ENCODE data around the gene PRH2. TPM values are rescaled to one million over a fixed set of nuclear protein-coding genes. Genes with fewer than 3 reads are reported as not detected.

The PRH2 gene
- total RNA-seq, 1 experiment from 2014 or later: not detected

DNA sequence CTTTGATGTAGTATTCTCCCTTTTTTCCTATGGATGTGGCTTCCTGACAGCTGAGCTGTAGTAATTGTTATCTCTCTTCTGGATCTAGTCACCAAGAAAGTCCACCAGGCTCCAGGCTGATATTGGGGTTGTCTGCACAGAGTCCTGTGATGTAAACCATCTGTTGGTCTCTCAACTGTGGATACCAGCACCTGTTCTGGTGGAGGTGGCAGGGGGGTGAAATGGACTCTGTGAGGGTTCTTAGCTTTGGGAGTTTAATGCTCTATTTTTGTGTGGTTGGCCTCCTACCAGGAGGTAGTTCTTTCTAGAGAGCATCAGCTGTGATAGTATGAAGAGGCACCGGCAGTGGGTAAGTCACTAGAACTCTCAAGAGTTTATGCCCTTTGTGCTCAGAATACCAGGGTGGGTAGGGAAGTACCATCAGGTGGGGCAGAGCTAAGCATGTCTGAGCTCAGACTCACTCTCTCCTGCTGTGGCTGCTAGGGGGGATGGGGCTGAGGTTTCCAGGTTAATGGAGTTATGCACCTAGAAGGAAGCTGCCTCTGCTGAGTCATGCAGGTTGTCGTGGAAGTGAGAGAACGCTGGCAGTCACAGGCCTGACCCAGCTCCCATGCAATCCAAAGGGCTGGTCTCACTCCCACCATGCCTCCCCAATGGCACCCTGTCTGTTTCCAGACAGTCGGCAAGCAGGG, 13.0 kb downstream of the PRH2 start:
- no TSS peak for BruUV-seq (replicated peaks)
- no peak for TF ChIP-seq TCF7L2 (IDR thresholded peaks at IDR 0.05; ENCODE audit: borderline replicate concordance, extremely low read depth, insufficient read depth, insufficient read length)
- no peak for TF ChIP-seq ZNF274 (IDR thresholded peaks at IDR 0.05; ENCODE audit: low read depth, low read length)
- TF ChIP-seq POLR2AphosphoS5 (IDR thresholded peaks at IDR 0.05; ENCODE audit: low read depth, low read length): peak; percentile 18; the same call in 1 of the 2 replicates
- no peak for TF ChIP-seq ZBTB33 (IDR thresholded peaks at IDR 0.05; ENCODE audit: extremely low read depth, insufficient replicate concordance, low read length)
- no peak for TF ChIP-seq POLR2A (IDR thresholded peaks at IDR 0.05; ENCODE audit: borderline replicate concordance, extremely low read depth, insufficient read depth, insufficient read length)
- TF ChIP-seq, protein P1, sequence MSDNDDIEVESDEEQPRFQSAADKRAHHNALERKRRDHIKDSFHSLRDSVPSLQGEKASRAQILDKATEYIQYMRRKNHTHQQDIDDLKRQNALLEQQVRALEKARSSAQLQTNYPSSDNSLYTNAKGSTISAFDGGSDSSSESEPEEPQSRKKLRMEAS (IDR thresholded peaks at IDR 0.05): peak; percentile 59; the same call in 1 of the 2 replicates
- TF ChIP-seq SIN3A (IDR thresholded peaks at IDR 0.05; ENCODE audit: low read depth): no peak
- TF ChIP-seq FOSL1 (IDR thresholded peaks at IDR 0.05; ENCODE audit: low read depth): peak; percentile 55
- TF ChIP-seq ZFX (IDR thresholded peaks at IDR 0.05): 0 out of 2 replicates have a peak, but pooled peaks have one; percentile 30
- TF ChIP-seq, protein P2, sequence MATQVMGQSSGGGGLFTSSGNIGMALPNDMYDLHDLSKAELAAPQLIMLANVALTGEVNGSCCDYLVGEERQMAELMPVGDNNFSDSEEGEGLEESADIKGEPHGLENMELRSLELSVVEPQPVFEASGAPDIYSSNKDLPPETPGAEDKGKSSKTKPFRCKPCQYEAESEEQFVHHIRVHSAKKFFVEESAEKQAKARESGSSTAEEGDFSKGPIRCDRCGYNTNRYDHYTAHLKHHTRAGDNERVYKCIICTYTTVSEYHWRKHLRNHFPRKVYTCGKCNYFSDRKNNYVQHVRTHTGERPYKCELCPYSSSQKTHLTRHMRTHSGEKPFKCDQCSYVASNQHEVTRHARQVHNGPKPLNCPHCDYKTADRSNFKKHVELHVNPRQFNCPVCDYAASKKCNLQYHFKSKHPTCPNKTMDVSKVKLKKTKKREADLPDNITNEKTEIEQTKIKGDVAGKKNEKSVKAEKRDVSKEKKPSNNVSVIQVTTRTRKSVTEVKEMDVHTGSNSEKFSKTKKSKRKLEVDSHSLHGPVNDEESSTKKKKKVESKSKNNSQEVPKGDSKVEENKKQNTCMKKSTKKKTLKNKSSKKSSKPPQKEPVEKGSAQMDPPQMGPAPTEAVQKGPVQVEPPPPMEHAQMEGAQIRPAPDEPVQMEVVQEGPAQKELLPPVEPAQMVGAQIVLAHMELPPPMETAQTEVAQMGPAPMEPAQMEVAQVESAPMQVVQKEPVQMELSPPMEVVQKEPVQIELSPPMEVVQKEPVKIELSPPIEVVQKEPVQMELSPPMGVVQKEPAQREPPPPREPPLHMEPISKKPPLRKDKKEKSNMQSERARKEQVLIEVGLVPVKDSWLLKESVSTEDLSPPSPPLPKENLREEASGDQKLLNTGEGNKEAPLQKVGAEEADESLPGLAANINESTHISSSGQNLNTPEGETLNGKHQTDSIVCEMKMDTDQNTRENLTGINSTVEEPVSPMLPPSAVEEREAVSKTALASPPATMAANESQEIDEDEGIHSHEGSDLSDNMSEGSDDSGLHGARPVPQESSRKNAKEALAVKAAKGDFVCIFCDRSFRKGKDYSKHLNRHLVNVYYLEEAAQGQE (IDR thresholded peaks at IDR 0.05; ENCODE audit: low read depth): no peak
- peak; percentile 77 for TF ChIP-seq CBX3 (IDR thresholded peaks at IDR 0.05; ENCODE audit: low read depth)
- TF ChIP-seq JUND (IDR thresholded peaks at IDR 0.05): peak; percentile 67
- no peak for TF ChIP-seq CEBPB (IDR thresholded peaks at IDR 0.05; ENCODE audit: low read depth)
- Histone ChIP-seq H3K27ac (ENCODE audit: low read depth, low read length) (peak overlapping the region; percentile 86), H3K9ac (ENCODE audit: low read length) (peak overlapping the region; percentile 47), H3K4me2 (ENCODE audit: low read length) (peak overlapping the region; percentile 75), H3K4me1 (ENCODE audit: control insufficient read depth in 1 of 2, insufficient read depth in 2 of 2, low read length in 2 of 2) (peaks cover 19 to 42% of the 10 kb centered on the region in 2 experiments), H3K36me3 (ENCODE audit: control insufficient read depth in 1 of 2, insufficient read depth in 2 of 2, low read length in 2 of 2) (no peaks in the 10 kb centered on the region), H4K20me1 (ENCODE audit: insufficient read depth) (no peaks in the 10 kb centered on the region), H3K4me3 (replicated peaks in 1 of 2; ENCODE audit: low read depth in 1 of 2, low read length in 2 of 2) (peak overlapping the region; percentile 6 to 29; a peak in 3 of 4 replicates), H3K9me2 (ENCODE audit: insufficient read depth) (no peaks in the 10 kb centered on the region), H2AFZ (ENCODE audit: low read depth, low read length, poor library complexity, severe bottlenecking) (no peak overlapping the region), H3K79me2 (ENCODE audit: insufficient read depth, low read length) (no peaks in the 10 kb centered on the region), H3K27me3 (ENCODE audit: insufficient read depth, low read length) (no peaks in the 10 kb centered on the region), H3K9me3 (ENCODE audit: control insufficient read depth in 1 of 2, insufficient read depth in 1 of 2, low read depth in 1 of 2, low read length in 2 of 2) (0 out of 4 replicates have a peak, but pooled peaks cover 0 to 3% of the 10 kb centered on the region in 2 experiments)
- DNase-seq (ENCODE audit: low read depth, low spot score): peak; percentile 78
- ChIA-PET RAD21 (ENCODE audit: low non-redundant PET in 1 of 2, low total read pairs in 2 of 2, uncharacterized antibody in 2 of 2, unreplicated experiment in 2 of 2) (no interaction called here), CTCF (no interaction called here), POLR2A (interaction anchor here (1.4 to 1.6 kb wide), 2 partner anchors 9 to 10 kb away, joined by 3 to 6 read pairs; no protein-coding TSS in a partner anchor)
- peak; percentile 92 for ATAC-seq
- intact Hi-C loops (cut with micrococcal nuclease): no loop called here
